ENCODE data around the gene ACAA2.

The ACAA2 gene

DNA sequence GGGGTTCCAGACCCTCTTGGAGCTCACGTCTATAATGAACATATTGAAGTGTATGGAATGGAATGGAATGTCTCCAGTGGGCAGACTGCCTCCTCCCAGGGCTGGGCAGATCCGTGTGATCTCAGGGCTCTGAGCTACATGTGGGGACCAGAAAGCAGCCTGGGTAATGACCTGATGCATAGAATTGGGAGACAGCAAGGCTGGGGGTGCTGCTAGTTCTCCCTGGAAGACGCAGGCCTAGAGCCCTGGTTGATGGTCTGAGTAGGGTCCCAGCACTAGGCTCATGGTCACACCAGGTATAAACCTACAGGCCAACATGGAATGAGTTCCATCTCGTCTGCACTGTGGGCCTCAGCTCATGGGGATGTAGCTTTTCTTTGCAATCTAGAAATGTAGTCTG is 46.7 kb downstream of the ACAA2 start:
- DNase-seq (ENCODE audit: low spot score) = no peak

DNA sequence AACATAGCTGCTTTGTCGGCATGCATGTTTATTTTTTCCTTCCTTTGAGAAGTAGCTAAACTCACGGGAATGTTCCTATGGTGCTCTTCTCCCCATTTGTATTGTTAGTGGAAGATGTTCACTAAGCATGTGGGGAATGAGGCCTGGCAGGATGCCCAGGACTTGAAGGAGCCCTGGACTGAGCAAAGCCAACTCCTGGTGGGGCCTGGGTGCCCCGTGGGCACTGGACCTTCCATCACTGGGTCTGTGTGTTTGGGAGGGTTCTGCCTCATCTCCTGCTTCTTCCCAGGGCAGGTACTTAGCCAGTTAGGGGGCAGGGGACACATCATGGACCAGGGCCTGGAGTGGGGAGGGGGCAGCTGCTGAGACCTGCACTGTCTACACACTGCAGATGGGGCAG is 49.3 kb downstream of the ACAA2 start:
- DNase-seq (ENCODE audit: low spot score) = no peak

DNA sequence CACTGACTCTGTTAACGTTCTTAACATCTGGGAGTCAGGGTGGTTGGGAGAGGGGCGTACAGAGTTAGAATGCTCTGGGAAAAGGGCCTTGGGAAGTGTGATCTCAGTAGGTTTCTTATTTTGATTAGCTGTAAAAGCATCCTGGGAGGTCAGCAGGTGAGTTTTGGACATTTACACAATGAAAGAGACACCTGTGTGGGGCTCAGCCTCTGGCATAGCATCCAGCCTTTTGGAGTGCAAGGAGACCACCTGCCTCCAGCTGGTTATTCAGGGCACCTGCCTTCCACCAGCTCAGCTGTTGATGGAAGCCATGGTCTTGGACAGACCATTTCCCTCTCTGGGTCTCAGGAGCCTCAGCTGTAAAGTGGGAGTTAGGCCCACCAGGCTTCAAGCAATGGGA is 49.7 kb downstream of the ACAA2 start:
- no peak for DNase-seq (ENCODE audit: low spot score)

DNA sequence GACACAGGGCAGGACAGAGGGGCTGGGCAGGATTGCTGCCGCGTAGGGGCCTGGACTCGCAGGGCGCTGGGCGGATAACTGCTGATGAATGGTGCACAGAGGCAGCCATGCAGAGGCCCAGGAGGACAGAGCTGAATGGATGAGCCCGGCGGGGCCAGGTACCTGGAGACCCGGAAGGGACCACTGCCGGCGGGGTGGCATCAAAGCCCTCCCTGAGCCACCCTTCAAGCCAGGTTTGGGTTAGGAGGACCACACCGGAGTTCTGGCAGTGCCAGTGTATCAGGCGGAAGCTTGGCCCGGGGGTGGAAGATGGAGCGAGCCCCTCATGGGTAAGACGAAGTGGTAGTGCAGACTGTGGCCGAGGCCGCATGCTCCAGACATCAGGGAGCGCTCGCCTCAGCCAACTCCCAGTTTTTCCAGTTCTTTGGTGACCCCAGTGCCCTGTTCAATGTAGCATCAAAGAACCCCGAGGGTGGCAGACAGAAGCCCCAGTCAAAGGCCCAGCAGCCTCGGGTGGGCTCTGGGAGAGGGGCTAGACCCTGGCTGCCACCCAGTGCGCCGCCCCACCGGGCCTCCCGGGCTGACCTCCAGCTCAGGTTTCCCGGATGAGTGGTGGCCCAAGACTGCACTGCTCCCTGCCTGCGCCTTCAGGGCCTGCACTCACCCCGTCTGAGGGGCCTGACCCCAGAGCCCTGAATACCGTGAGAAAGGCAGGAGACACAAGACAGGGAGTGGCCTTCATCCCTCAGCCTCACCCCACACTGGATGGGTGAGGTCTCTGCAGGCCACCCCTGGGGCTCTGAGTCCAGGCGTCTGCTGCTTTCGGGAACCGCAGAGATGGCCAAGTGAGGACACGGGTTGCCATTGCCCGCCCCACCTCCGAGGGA is 50.9 kb downstream of the ACAA2 start:
- DNase-seq (ENCODE audit: low spot score) = no peak

DNA sequence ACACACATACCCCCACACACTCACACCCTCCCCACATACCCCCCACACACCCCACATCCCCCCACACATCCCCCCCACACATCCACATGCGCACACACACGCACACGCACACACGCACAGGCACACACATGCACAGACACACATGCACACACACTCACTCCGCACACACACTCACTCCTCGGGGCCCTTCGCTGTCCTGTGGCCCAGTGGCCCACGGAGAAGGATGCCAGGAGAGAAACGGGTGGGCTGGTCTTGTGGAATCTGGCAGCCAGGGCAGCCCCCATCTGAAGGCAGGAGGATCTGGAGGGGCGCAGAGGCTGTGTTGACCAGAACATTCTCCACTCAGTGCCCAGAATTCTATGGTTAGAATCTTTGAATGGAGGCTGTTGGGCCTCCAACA is 51.6 kb downstream of the ACAA2 start:
- no peak for DNase-seq (ENCODE audit: low spot score)

DNA sequence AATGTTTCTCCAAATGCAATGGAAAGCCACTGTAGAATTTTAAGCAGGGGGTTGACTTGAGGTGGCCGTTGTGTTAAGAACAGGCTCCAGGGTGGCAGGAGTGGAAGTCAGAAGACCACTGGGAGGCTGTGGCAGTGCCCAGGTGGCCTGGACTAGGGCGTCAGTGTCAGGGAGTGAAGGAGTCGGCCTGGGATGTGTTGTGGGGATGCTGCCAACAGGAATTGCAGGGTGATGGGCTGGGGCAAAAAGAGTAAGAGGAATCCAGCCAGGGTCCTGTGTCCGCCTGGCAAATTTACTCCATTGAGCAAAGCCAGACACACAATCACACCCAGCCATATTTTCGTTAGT is 55.1 kb downstream of the ACAA2 start:
- DNase-seq (ENCODE audit: low spot score) = no peak

DNA sequence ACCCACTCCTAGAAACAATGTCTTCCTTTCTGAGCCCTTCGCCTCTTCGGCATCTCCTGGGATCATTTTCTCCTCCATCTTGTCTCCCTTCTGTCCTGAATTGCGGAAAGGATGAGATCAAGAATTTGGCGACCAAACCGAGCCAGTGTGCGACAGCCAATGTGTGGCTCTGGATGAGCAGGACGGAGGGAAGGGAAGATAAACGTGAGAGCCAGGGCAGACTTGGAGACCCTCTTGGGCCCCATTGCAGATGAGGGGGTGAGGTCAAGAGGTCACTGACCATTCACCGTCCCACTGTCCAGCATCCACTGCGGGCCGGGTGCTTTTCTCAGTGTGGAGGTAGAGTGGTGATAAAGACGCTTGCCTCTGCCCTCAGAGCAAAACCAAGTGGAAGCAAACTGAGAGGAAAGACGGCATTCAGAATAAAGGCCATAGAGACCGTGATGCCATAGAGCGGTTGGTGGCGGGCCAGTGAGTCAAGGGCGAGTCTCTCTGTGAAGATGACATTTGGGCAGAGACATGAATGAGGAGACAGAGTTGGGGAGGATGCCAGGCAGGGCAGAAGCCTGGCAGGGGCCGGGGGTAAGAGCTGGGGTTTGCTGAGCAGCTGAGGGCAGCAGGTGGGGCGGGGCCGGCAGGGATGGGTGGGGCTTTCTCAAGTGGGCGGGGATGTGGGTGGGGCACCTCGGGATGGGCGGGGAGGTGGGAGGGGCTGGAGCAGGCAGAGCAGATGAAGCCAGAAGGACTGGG is 55.6 kb downstream of the ACAA2 start:
- DNase-seq (ENCODE audit: low spot score) = no peak

DNA sequence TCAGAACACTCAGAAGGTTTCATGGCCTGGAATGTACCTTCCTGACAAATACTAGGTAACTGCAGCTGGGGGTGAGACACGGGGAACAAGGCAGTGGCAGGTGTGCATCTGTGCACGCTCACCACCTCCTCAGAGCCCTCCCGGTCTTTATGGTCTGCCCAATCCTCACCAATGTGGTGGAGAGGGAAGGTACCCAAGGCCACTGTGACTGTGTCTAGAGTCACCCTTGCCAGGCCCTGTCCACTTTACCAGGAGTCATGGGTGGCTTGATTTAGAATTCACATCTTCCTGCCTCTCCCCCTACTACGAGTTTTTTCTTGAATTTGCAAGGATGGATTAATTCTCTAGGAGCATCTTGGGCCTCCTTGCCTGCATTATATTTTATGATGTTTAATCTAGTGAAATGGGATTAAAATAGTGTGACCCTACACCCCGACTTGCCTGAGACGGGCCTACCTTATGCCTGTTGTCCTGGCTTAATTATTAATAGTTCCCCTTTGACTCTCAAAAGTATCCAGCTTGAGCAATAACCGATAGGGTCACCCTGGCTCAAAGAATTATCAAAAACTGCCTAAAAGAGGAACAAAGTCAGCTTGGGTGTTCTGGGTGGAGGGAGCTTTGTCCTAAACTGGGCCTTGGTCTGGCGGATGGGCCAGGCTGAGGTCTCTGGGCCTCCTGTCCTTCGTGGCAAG is 56.5 kb downstream of the ACAA2 start:
- DNase-seq (ENCODE audit: low spot score) = no peak

DNA sequence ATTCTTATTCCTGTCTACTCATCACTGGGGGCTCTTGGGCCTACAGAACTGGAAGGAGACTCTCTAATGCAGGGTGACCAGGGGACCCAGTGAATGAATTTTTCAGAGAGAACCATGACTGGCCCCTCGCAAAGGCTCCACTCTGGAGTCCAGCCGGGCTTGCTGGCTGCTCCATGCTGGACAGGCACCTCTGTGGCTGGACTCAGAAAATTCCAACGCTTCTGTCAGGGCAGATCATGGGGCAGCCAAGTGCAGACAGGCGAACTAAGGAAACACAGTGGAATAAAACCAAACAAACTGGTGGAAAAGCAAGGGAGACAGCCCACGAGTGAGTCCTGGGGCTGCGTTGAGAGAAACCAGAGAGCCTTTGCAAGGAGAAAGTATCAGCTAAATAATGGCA is 57.2 kb downstream of the ACAA2 start:
- DNase-seq (ENCODE audit: low spot score) = no peak

DNA sequence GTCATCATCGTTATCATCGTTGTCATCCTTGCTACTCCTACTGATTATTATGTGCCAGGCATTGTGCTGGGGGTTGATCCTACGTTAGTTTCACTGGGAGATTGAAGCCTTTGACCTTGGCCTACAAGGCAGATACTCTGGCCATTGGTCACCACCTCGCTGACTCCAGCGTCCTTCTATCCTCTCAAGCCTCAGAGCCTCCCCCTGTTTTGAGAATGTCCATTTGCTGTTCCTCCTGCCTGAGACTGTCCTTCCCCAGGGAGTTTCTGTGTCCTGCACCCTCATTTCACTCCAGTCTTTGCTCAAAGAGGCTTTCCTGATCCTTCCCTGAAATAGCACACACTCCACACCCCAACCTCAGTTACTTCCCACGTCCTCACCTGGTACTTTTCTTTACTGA is 57.8 kb downstream of the ACAA2 start:
- DNase-seq (ENCODE audit: low spot score) = no peak

DNA sequence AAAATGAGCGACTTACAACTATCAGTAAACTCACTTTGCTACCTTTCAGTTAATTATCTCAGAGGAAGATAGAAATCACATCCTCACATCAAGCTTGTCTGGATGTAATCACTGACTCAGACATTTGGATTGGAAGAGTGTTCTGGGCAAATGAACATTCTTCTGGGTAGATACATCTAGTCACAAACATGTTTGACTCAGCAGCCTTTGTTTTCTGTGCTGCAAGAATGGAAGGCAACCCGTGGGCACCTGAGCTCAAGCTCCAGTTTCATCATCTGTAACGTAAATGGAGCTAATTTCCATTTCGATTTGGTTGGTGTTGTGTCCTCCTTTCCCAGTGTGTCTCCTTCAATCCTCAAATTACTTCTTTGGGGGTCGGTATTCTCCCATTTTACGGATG is 58.5 kb downstream of the ACAA2 start:
- DNase-seq (ENCODE audit: low spot score) = no peak

DNA sequence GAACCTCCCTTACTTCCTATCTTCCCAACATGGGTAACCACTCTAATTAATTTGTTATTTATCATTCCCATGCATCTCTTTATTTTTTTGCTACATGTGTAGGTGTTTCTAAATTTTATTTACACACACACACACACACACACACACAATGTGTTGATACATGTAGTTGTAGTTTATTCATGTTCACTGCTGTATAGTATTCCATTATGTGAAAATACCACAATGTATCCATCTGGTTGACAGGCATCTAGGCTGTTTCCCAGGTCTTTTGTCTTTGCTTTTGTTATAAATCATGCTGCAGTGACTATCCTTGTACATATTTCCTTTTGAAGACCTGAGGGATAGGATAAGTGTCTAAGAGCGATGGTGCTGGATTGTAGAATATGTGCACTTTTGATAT is 59.7 kb downstream of the ACAA2 start:
- no peak for DNase-seq (ENCODE audit: low spot score)

DNA sequence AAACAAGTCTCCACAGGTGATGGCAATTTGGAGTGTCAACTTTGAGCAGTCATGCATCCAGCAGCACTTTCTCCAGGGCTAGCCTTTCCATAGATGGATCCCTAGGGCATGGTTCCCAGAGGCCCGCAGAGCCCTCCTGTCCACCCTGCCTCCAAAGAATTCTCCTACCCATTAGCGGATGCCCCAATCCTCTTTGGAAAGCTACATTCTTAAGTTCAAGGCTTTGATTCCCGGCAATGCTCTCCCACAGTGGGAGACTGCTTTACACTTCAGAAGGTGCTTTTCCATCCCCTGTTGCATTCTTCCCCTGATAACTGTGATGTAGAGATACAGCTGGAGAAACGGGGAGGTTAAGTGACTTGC is 61.3 kb downstream of the ACAA2 start:
- DNase-seq (ENCODE audit: low spot score) = no peak

DNA sequence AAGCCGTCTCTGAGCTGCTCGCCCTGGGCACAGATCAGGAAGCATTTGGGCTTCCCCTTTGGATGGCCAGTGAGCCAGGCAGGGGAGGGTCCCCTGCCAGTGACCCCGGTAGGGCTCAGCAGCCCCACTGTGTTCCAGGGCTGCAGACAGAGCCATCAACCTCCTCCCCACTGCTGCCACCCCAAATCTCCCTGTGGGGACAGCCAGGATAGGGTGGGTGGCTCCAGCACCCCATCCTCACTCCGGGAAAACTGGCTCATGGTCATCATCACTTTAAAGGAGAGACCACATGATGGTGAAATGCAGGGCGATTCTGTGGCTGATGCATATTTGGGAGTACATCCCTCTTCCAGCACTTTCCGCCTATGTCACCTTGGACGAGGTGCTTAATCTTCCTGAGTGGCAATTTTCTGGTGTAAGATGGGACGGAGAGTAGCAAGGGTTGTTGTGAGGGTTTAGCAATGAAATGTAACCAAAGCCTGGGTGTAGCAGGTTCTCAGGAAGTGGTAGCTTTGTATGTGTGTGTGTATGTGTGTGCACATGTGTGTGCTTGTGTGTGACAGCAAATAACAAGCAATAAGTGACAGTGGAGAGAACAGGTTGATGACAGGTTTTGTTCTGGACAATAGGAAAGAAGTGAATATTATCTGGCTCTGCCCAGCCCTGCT is 61.8 kb downstream of the ACAA2 start:
- DNase-seq (ENCODE audit: low spot score) = no peak

DNA sequence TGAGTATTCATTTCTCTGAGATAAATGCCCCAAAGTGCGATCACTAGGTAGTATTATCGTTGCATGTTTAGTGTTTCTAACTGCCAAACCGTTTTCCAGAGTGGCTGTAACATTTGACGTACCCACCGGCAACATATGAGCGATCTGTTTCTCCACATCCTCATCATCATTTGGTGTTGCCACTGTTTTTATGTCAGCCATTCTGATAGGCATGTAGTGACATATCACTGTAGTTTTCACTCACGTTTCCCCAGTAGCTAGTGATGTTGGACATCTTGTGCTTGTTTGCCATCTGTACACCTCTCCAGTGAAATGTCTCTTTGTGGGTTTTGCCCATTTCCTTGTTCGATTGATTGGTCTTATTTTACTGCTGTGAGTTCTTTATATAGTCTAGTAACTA is 63.8 kb downstream of the ACAA2 start:
- DNase-seq (ENCODE audit: low spot score) = no peak

DNA sequence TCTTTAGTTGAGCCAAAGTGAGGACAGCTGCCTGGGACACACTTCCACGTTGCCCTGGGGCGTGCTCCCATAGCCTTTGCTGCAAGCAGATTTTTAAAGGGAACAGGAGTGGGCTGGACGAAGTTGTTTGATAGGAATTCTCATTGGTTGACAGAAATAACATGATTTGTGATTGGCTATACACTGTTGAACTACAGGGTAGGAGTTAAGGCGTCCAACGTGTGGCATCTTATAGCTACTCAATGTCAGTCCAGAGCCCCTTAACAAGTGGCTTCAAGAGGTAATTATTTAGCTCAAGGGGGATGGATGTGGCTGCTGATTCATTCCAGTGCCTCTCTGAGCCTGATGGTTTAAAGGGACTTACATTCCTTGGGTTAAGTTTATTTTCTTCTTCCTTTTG is 65.5 kb downstream of the ACAA2 start:
- DNase-seq (ENCODE audit: low spot score) = no peak

DNA sequence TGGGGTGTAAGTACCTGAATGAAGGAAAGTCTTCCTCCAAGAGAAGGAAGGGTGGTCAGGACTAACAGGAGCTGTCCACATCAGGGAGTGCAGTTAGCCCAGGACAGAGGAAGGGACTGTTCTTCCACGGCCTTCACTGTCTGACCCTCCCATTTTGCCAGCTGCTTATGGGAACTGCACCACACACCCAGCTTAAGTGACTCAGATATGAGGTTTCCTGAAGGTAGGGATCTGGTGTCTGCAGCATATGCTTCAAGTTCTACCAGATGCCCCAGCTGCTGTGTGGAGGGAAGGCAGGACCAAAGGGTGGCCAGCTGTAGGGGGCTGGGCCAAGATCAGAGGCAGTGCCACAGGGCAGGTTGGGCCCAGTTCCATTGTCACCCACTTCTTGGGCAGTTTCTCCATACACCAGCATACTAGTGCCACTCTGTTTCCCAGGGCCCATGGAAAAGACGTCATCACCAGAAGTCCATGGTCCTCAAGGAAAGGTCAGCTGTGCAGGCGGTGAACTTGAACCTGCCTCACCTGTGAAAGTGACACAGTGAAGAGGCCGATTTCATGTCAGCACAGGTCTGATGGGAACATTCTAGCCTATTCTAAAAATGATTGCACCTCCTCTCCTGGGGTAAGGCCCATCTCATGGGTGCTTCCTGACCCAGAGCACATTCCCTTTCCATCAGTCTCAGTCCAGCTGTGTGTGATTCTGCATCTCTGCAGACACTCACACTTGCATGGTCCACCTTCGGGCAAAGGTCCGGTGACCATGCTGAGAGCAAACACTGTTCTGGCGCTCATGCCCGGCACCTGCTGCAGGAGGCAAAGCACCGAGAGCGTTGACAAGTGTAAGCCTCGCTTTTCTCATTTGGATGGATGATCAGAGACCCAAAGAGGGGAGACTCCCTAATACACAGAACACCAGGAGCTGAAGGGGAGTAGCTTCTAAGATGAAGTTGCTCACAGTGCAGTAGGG is 68.0 kb downstream of the ACAA2 start:
- DNase-seq (ENCODE audit: low spot score) = no peak

DNA sequence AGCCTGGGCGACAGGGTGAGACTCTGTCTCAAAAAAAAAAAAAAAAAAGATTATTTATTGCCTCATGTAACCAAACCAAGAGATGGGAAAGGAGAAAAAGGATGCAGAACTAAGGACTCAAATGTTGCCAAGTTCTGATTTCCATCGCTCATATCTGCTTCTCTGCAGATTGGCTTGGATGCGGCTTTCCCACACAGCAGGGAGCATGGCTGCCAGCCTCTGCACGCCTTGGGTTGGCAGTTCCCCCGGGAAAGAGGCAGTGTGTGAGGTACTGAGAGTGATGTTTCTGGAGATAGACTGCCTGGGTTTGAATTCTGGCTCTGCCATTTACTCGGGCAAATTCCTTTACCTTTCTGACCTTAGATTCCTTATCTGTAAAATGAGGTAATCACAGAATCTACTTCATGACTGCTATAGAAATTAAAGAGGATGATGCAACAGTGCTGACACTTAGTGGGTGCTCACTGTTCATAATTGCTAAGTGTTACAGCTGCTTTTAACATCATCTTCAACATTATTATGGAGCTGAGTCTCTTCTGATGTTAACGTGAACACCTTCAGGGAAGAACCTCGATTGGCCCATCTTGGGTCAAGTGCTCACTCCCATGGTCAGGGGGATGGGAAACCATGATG is 68.8 kb downstream of the ACAA2 start:
- no peak for DNase-seq (ENCODE audit: low spot score)

DNA sequence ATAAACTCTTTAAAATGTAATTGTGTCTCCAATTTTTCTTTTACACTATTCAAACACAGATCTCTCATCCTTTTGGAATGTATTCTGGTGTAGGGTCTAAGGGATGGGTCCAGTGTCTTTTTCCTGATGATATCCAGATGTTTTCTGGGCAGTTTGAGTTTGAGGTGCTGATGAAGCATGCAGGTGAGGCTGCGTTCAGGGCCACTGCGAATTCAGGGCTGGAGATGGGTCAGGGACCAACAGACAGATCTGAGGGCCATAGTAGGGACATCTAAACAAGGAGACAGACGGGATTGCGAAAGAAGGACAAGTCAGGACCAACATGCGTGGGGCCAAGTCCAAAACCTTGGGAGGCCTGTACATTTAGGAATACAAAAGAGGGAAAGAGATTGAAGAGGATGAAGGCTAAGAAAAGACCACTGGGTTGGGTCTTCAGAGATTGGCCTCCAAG is 70.2 kb downstream of the ACAA2 start:
- no peak for DNase-seq (ENCODE audit: low spot score)

DNA sequence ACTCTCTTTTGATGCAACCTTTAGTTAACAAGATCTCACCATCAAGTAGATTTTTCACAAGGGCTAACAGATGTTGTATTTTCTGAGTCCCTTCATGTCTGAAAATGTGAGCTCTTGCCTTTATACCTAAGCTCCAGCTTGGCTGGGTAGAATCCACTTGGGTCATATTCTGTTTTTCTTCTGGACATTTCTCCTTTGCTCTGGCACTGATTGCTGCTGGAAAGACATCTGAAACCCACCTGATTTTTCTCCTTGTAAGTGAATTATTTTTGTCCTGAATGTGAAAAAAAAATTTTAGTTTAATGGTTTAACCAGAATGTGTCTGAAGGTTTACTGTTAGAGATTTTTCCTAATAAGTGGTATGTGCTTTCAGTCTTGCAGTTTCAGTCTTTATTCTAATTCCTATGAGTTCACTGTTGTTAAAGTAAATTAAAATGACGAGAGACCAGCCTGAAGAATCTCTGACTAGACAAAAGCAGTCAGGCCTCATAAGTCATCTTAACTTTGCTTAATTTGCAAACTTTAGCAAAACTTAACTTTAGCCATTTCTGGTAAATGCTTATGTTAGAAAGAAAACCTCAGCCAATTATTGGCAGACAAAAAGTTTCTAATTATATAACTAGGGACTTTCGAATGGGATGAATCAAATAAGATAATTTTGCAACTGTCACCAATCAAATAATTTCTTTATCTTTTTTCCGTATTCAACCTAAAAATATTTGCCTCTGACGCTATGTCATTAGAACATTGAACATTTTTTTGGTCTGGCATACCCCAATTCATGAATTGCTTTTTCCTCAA is 70.8 kb downstream of the ACAA2 start:
- DNase-seq (ENCODE audit: low spot score) = no peak

Measured in activated CD4-positive, alpha-beta T cell treated with anti-CD3 and anti-CD28 coated beads, Interleukin-2, Interleukin-4, amounts not matched to agents 100 ng/mL and 50 ng/mL, durations not matched to agents 16 hours and 8 hours (primary cell).